ENCODE measurements around the gene CELSR3. TPM values are rescaled to one million over a fixed set of nuclear protein-coding genes. Genes with fewer than 3 reads are reported as not detected.
A peak's percentile ranks its signal among the peaks of the same experiment; 100 is the strongest.

The CELSR3 gene
- polyA plus RNA-seq, 3 donors, result 1.2 to 1.6 (median 1.3) TPM

GRCh38 chr3:48609088-48610005, 53.3 kb downstream of the CELSR3 start, which contains the start of gene UQCRC1:
Gene UQCRC1 (minus strand): TSS chr3:48609646. CDS start chr3:48609620, 26 bp downstream.
- DNase-seq, result peak; percentile 92

- no peak for DNase-seq
Measured at GRCh38 chr3:48607519-48607918, 55.2 kb downstream of the CELSR3 start.

DNA sequence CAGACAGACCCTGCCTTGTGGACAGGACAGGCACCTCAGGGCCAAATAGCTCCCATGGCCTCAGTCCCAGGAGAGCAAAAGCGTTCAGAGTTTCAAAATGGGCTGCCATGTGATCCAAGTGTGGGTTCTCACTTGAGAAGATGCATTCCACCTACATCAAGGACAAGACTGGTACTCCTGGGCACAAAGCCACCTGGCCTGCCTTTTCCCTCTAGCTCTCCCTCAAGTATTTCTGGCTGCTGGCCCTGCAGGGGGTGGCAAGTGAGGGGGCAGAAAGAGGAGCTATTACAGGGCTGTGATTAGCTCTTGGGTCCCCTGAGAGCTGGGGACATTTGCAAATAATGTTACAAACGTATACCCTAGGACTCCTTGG, 61.1 kb downstream of the CELSR3 start:
- no peak for DNase-seq

DNA sequence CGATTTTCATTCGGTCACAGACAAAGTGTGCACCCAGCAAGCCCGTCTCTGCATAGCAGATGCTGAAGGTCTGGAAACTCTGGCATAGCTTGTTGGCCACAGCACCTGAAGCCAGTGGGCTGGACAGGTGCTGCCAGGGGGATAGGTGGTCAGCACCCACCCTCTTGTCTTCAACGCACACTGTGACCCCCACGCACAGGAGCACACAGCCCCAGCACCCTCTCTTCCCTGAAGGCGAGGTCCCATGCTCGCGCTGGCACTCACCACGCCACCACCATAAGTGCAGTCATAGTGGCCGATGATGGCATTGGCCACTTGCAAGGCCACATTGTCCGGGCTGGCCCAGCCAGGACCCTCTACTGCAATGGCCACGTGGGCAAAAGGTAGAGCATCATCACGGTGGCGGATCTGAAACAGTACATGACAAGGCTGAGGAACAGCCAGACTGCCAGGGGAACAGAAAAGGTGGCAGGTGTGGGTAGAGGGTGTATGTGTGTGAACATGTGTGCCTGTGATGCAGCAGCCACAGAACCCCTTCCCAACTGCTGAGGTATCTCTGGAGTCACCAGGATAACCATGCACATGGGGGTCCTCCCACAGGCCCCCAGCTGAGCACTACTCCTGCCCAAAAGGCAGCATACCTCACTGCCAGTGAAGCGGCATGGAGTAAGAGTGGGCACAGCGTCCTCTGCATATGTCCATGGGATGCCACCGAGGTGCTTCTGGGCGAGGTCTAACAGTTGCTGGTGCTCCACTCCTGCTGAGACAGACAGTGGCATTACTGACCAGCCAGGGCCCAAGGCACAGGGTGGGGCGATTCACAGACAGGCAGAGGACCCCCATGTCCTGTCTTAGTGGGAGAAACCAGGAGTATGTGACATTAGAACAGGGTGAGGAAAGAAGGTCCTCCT, 61.7 kb downstream of the CELSR3 start:
- DNase-seq, result no peak

DNA sequence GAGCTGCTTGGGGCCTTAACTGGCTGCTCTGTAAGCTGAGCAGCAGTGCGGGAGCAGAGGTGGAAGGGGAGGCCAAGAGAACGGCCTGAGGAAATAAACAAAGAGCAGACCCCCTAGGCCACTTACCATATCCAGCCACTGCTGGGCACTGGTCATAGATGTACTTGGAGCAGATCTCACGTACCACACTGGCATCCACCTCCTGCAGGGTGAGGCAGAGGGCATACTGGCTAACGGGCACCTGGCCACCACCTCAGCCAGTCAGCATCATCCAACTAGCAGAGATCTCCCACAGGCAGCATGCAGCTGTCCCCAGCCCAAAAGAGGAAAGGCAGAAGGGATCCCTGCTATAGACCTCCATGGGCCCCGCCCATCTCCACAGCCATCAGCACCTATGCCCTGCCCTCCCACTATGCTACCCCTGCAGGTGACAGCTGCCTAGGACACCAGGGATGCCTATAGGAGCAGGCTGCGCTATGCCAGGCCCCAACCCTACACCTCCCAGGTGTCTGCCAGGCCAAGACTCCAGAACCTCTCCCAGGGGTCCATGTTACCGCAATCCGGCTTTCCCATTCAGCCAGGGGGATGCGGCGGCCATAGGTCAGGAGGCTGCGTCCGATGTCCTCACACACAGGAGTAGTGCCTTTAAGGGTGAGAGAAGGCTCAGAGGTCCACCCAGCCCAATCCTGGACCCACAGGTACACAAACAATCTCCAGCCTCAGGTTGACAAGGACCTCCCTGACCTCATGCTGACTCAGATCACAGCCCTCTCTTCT, 63.0 kb downstream of the CELSR3 start:
- no peak for DNase-seq

- DNase-seq, result no peak
Measured at GRCh38 chr3:48599077-48599501, 63.6 kb downstream of the CELSR3 start.

- peak; percentile 86 for DNase-seq
Measured at GRCh38 chr3:48598323-48599076, 64.2 kb downstream of the CELSR3 start.

- no peak for DNase-seq
Measured at GRCh38 chr3:48597408-48597800, 65.3 kb downstream of the CELSR3 start.

- no peak for DNase-seq
Measured at GRCh38 chr3:48596676-48597407, 65.8 kb downstream of the CELSR3 start.

DNA sequence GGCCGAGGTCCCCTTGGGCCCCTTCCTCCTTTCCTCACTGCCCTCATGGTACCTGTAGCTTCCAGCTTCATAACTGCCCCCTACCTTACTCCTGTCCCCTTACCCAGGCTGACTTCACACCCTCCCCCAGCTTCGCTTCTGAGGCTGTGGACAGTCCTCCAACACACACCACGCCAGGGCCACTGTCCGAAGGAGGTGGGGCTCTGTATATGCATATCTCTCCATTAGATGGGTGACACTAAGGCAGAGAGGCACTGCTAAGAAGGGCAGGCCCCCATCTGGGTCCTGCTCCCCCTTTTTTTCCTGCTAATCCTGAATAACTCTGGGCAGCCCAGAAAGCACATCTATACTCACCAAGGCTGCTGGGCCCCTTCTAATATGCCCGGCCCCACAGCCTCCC, 66.5 kb downstream of the CELSR3 start:
- DNase-seq, result no peak

DNA sequence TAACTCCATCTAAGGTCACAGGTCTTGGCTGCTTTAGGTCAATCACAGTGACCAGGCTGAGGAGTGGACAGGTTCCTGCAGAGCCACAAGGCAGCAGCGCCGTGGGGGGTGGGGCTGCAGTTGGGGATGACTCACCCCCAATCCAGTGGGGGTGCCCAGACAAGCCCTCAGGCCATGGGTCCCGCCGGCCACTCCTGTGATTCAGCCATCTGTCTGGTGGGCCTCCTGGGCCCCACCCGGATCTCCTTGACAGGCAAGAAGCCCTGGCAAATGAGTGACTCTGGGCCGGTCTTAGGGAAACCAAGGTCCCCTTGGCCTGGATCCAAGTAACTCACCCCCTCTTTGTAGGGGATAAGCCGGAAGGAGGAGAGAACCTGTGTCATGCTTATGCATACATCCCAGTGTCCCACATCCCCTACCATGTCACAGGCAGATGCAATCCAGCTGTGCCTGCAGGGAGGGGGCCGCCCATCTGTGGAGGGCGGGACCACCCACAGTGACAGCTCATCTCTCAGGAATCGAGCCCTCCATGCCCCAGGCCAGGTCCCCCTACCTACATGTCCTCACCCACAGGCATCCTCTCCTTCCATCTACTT, 67.1 kb downstream of the CELSR3 start:
- peak; percentile 36 for DNase-seq

DNA sequence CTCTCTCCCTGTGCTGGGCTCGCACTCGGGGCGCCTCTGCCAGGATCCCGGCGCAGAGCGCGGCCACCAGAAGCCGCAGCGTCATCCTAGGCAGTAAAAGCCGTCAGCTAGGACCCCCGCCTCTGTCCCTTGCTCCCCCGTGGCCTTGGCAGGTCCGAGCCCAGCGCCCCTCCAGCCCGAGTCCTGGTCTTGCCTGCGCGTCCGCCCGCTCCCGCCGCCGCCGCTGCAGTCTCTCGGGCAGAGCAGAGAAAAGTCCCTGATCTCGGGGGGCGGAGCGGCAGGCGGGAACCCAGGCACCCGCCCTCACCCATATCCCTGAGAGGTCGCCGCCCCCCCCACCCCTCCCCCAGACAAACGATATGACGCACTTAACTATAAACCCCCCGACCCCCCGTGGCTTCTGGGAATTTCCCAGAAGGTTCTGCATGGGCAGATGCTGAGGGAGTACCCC, 67.6 kb downstream of the CELSR3 start, which contains the start of gene COL7A1:
Gene COL7A1 (minus strand): TSS at position 255 of the 451 bp plus-strand sequence. CDS start 170 bp downstream, at position 85.
- peak; percentile 24 for DNase-seq

GRCh38 chr3:48594417-48595049, 68.2 kb downstream of the CELSR3 start:
- DNase-seq, result no peak

- no peak for DNase-seq
Measured at GRCh38 chr3:48593337-48593736, 69.3 kb downstream of the CELSR3 start.

DNA sequence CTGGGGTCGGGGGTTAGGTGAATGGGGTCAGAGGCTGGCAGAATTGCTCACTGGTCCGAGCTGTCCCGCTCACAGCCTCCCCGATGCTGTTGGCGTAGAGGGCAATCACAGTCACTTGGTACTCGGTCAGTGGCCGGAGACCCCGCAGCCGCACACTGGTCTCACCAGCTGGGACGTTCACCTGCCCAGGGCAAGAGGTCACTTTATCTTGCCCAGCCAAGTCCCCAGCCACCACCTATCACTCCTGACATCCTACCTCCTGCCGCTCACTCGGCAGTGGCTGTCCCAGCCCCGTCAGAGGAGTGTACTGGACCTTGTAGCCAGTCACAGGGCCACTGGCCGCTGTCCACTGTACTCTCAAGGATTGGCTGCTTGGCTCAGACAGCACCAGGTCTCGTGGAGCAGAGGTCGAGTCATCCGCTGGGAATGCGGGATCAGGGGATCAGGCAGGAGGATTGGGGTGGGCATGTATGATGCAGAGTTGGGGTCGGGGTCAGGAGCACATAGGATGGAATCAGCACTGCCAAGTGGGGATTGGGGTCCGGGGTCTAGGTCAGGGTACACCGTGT, 70.1 kb downstream of the CELSR3 start:
- no peak for DNase-seq

GRCh38 chr3:48591886-48592518, 70.7 kb downstream of the CELSR3 start:
- DNase-seq, result no peak

- DNase-seq, result no peak
Measured at GRCh38 chr3:48591436-48591835, 71.2 kb downstream of the CELSR3 start.

DNA sequence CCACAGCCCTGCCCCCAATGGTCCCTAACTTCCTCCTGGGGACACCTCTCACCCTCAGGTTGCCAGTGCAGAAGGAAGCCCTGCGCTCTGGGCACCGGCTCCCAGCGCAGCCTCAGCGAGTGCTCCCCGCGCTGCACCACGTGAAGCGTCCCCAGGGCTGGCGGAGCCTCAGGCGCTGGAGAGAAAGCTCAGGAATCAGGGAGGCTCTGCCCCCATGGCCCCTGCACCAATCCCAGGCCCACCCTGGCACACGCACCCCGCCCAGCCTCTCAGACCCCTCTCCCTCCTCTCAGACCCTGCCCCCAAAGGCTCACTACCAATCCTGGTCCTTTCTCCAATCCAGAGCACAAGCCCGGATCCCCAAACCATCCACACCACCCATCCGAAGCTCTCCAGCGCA, 74.5 kb downstream of the CELSR3 start:
- no peak for DNase-seq
